HG02970 (cell line): ENCODE data around the gene CALCOCO2.
"Not testable (repeated sequence)": the region's sequence is repeated elsewhere in the genome, so short reads cannot be mapped to it uniquely, and the experiment has no call there.

Source experiments
- ATAC-seq: cut with Tn5 transposase; IDR thresholded peaks from one replicate; pipeline ENCODE4 v1.9.1; 2021; ENCODE audit warnings: mild to moderate bottlenecking, moderate library complexity, moderate number of reproducible peaks; ENCODE audit not compliant: unreplicated experiment, low FRiP score

Gene CALCOCO2

DNA sequence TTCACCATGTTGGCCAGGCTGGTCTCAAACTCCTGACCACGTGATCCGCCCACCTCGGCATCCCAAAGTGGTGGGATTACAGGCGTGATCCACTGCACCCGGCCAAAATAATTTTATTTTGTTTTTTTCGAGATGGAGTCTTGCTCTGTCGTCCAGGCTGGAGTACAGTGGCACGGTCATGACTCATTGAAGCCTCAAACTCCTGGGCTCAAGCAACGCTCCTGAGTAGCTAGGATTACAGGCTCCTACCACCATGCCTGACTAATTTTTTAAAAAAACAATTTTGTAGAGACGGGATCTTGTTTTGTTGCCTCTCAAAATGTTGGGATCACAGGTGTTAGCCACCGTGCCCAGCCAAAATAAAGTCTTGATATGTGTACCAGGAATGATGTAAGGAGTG is 11.4 kb upstream of the CALCOCO2 start:
- ATAC-seq = no peak

DNA sequence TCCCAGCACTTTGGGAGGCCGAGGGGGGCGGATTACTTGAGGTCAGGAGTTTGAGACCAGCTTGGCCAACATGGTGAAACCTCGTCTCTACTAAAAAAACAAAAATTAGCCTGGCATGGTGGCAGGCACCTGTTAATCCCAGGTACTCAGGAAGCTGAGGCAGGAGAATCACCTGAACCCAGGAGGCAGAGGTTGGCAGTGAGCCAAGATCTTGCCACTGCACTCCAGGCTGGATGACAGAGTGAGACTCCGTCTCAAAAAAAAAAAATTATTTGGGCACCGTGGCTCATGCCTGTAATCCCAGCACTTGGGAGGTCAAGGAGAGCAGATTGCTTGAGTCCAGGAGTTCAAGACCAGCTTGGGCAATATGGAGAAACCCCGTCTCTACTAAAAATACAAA is 9.9 kb upstream of the CALCOCO2 start:
- not testable (repeated sequence) for ATAC-seq

DNA sequence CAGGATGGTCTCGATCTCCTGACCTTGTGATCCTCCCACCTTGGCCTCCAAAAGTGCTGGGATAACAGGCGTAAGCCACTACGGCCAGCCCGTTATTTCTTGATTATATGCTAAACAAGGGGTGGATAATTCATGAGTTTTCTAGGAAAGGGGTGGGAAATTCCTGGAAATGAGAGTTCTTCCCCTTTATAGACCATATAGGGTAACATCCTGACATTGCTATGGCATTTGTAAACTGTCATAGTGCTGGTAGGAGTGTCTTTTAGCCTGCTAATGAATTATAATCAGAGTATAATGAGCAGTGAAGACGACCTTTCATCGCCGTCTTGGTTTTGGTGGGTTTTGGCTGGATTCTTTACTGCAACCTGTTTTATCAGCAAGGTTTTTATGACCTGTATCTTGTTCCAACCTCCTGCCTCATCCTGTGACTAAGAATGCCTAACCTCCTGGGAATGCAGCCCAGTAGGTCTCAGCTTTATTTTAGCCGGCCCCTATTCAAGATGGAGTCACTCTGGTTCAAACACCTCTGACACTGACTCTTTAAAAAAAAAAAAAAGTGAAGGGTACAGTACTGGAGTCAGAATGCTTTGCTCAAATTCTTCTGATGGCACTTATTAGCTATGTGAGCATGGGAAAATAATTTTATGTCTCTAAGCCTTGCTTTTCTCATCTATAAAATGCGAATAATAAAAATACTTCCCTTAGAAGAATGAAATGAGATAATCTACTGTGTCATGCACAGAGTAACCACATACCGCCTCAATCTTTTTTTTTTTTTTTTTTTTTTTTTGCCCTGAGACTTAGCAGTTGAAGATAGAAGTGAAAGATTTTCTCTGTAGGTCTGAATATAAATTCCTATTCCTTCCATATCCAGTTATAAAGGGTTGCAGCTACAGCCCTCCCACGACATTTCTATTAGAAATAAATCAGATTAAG is 5.1 kb upstream of the CALCOCO2 start:
- ATAC-seq = no peak

DNA sequence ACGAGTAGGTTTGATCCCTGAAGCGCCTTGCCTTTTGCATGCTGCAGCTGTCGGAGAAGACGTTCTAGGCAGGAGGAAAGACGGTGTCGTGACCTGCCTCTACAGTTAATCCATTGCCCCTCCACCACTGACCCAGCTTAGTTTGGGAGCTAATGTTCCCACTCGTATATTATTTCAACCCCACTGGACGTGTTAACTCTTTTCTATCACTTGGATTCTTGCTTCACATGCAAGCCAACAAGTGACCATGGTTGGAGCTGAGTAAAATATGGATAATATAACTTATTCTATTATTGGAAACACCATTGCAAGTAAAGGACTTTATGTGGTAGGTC is 681 bp downstream of the CALCOCO2 start:
- ATAC-seq = no peak

DNA sequence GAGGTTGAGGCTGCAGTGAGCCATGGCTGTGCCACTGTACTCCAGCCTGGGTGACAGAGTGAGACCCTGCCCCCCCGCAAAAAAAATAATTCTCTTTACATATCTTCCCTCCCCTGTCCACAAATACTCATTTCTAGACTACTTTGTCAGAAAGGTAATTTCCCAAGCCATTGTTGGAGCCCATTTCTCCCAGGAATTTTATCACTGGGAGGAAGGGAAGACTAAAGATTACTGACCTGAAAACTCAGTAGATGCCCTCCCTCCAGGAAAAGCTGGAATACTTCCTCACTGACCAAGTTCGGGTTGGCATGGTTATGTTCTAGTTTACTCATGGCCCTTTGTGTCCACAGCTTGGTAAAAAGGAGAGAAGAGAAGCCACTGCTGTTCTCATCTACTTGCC is 4.1 kb downstream of the CALCOCO2 start:
- ATAC-seq = no peak

DNA sequence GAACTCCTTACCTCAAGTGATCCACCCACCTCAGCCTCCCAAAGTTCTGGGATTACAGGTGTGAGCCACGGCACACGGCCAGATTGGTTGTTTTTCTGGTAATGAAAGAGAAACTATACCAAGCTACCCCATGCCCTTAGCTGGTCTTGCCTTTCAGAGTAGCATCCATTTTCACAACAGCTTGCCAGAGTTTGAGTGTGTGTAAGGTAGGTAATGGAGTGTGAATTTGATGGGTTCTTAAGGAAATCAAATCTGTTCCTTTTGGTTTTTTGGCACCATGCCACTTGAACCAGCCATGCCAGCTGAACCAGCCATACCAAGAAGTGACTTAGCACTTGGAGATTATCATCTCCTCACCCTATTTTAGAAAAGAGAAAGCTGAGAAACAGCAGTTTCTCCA is 5.1 kb downstream of the CALCOCO2 start:
- ATAC-seq = no peak

DNA sequence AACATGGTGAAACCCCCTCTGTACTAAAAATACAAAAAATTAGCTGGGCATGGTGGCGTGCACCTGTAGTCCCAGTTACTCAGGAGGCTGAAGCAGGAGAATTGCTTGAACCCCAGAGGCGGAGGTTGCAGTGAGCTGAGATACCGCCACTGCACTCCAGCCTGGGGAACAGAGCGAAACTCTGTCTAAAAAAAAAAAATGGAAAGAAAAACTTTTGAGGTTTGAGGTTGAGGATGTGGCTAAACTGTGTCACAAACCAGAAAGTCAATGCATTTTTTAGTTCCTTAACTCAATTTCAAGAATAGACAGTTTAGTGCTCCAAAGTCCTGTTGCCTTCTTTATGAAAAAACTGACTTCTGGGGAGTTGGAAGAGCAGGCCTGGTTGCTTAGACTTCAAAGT is 6.6 kb downstream of the CALCOCO2 start:
- ATAC-seq = not testable (repeated sequence)

DNA sequence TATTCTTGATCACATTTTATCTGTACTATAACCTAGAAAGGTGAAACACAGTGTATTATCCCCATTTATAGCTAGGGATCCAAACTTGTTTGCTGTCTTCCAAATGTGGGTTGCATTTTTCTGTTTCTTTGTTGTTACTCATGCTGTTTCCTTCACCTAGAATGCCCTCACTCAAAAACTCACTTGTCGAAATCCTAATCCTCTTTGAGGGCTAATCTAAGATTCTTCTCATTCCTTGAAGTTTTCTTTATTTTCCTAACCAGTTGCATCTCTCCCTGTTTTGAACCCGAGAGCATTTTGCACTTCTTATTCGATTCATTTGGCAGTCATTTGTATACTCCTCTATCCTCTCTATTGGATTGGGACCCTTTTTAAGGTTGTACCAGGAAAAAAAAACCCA is 9.6 kb downstream of the CALCOCO2 start:
- ATAC-seq = no peak

DNA sequence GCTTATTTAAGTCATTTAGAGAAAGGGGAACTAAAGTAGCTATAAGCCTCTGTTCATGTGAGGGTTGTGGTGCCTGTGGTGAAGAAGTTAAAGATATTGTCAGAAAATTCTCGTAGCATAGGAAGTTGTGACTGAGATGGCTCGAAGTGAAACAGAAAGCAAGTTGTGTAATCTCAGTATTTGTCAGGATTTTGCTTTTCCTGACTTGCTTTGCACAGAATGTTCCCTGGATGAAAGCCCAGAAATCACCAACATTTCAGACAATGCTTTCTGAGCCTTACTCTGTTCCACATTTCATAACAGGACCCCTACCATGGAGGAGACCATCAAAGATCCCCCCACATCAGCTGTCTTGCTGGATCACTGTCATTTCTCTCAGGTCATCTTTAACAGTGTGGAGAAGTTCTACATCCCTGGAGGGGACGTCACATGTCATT is 10.6 kb downstream of the CALCOCO2 start:
- ATAC-seq = peak; percentile 69

DNA sequence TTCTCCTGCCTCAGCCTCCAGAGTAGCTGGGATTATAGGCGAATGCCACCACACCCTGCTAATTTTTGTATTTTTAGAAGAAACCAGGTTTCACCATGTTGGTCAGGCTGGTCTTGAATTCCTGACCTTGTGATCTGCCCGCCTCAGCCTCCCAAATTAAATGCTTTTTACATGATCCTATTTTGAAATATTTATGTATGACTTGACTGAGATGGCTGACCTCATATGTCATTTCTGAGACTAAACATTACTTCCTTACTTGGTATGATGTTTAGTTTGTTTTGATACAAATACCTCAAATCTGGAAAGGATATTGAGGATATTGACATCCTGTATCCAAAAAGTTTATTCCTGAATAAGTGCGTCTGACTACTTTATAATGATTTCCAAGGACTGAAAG is 11.9 kb downstream of the CALCOCO2 start:
- no peak for ATAC-seq

DNA sequence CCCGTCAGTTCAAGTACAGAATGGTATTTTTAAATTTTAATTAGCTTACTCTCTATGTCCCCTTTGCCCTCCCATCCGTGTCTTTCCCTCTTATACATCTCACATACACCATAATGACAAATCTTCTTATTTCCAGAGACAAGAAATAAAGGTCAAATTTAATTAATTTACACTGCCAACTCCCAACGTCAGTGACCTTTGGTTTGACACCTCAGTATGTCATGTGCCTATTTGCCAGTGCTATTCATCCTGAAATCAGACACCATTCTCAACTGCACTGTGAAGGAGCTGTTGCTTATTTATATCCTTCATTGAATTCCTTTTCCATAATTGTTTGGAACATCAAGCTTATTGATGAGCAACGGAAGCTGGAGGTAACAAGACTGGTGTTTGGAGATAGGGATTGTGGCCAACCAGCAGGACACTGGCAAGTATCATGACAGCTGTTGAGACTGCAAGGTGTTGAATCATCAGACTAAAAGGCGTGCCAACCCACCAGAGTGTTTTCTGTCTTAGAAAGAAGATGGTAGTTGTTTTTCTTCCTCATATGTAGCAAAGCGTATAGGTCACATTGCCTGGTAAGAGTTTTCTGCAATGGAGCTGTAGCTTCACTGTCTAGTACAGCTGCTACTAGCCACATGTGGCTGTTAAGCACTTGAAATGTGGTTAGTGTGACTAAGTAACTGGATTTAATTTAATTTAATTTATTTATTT is 12.5 kb downstream of the CALCOCO2 start:
- no peak for ATAC-seq

DNA sequence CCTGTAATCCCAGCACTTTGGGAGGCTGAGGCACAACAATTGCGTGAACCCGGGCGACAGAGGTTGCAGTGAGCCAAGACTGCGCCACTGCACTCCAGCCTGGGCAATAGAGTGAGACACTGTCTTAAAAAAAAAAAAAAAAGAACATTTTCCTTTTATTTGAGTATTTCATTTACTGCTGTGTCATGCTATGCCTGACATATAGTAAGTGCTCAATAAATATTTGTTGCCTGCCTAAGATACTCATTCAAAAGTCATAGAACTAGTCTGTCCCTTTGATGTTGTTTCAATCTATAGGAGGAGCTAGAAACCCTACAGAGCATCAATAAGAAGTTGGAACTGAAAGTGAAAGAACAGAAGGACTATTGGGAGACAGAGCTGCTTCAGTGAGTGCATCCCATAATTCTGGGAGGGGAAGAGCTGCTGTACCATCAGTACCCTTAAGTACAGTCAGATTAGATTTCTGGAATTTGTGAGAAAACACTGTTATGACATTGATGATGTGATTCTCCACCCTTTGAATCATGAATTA is 20.0 kb downstream of the CALCOCO2 start:
- ATAC-seq = no peak

DNA sequence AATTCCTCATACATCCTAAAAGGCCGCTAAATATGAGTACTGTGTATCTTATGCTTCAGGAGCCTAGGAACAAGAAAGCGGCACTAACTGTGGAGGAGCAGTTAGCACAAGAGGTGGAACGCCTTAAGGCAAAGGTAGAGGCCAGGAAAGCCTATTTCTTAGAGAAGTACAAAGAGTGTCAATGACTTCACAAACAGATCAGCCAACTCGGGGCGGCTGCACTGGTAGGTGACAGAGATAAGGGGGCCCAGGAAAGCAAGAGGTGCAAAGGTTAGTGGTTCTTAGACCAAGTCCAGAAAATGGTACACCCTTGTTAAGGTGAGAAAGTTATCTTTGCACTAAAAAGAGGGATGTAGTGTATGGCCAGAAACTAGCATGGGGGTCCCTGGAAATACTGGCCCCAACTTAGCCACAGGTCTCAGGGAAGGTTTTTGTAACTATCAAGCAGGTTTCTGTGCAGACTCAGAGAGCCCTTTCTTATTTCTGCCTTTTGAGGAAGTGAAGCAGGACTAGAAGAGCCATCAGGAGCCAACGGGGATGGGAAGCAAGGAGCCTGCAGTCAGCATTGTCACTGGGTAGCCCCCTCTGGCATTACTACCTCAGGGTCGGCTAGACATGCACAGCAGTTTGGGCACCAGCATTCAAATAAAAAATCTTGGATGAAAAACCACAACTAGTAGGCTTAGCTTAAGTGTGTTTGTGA is 24.1 kb downstream of the CALCOCO2 start:
- ATAC-seq = no peak

DNA sequence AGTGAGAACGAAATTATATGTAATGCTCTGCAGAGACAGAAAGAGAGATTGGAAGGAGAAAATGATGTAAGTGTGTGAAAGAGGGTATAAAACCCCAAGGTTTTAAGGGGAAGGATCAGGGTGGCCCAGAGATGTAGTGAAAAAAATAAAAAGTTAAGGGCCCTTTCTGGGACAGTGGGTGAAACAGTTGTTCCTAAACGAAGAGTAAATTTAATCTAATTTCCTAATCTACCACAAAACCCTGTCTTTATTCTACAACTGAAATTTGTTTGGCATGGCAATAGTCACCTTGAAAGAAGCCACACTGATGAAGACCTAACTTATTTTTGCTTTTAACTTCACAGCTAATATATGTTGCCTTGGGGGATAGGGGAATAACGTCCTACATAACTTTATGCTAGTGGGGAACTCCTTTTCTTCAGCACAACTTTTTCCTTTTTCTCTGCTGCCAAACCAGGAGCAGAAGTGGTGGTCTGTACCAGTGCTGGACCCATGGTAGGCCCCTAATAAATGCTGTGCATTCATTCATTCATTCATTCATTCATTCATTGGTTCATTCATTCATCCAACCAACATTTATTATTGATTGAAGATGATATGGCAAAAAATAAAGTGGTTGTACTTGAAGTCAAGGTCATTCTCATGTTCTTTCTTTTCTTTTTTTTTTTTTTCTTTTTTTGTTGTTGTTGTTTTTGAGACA is 25.4 kb downstream of the CALCOCO2 start:
- no peak for ATAC-seq

DNA sequence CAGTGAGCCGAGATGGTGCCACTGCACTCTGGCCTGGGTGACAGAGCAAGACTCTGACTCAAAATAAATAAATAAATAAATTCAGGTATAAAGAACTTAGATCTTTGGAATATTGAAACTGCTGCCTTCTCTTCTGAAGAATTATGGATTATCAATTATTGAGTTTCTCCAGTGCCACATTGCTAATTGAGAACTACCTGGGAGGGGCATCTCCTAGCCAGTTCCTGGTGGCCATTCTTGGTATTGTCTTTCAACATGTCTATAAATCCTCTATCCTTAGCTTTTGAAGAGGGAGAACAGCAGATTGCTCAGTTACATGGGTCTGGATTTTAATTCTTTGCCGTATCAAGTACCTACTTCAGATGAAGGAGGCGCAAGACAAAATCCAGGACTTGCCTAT is 29.2 kb downstream of the CALCOCO2 start:
- ATAC-seq = no peak

DNA sequence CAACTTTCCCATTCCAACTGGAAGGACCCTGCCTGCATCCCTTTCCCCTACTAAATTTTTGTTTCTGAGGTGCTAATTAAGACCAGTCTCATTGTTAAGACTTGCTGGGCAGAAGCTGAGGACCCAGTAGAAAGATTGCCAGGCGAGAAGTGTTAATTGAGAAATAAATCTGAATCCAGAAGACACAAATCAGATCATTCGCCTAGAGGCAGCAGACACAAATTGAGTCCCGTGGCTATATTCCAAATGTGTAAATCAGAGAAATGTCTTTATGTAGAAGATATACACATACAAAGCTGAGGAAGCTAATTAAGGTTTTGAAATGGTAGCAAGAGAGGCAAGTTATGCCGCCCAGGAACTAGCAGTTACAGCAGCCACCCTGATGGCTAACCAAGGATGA is 29.6 kb downstream of the CALCOCO2 start:
- ATAC-seq = no peak

DNA sequence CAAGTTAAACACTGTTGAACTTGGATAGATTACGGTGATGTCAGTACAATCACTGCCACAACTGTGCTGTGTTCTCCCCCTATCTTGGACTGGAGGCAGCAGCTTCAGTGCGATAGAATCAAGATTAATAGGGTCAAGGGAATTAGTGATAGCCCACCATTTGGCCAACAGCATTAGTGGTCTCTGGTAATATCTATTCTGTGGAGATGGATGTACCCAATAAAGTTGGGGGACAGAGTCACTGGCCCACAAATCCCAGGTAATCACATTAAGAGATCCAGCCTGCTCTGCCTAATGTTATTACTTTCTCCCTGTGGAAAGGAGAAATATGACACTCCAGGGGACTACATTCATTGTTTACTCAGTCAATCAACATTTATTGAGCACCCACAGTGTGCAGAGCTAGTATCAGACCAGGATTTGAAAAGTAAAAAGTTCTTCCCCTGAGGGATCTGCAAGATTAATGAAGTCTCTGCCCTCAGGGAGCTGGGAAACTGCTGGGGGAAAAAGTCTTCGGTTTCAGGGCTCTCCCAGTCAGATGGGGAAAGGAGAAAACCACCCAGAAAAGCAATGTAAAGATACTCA is 38.2 kb downstream of the CALCOCO2 start:
- ATAC-seq = no peak

DNA sequence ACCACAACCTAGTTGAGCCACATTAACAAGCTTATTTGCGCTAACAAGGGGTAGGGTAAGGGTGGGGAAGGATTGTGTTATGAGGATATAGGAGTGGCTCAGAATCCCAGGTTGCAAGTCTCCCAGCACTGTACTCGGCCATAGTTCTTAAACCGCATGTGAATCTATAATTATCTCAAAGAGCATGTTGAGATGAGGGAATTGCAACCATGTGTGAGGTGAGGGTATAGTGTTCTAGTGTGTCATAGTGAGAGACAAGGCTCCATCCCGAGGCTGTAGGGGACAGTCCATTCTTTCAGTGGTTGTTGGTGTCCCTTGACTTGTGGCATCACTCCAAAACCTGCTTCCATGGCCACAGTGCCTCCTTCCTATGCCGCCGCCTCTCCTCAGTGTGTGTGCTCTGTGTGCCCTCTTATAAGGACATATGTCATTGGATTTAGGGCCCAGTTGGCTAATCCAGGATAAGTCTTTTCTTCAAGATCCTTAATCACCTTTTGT is 39.0 kb downstream of the CALCOCO2 start:
- no peak for ATAC-seq

DNA sequence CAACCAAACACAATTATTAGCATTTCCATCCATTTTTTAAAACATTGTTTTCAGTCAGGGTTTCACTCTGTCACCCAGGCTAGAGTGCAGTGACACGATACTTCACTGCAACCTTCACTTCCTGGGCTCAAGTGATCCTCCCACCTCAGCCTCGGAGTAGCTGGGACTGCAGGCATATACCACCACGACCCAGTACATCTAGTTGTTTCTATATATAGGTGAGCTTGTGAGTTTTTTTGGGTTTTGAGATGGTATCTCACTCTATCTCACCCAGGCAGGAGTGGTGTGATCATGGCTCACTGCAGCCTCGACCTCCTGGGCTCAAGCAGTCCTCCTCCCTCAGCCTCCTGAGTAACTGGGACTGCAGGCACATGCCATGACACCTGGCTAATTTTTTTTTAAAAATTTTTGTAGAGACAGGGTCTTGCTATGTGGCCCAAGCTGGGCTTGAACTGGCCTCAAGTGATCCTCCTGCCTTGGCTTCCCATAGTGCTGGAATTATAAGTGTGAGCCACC is 40.3 kb downstream of the CALCOCO2 start:
- ATAC-seq = no peak
